ENCODE measurements around the gene SH3BP5L.

Gene SH3BP5L

GRCh38 chr1:248824301-248824700 lies 1.4 kb downstream of the SH3BP5L start:
- no peak overlapping the region for H2BK5ac ChIP-seq (ENCODE audit: low read length)

GRCh38 chr1:248823517-248824001 lies 2.2 kb downstream of the SH3BP5L start:
- Histone ChIP-seq H3K4me2 (ENCODE audit: insufficient read depth, low read length, poor library complexity, severe bottlenecking) (no peak overlapping the region), H3K4me1 (ENCODE audit: control insufficient read depth in 2 of 2, insufficient read depth in 1 of 2, low read depth in 1 of 2, low read length in 2 of 2) (peaks cover 8 to 13% of the 10 kb centered on the region in 2 donors), H2AFZ (ENCODE audit: low read length) (no peak overlapping the region), H2BK5ac (ENCODE audit: low read length) (no peak overlapping the region), H3K4ac (ENCODE audit: low read length) (no peak overlapping the region), H2AK5ac (ENCODE audit: low read depth, low read length) (no peak overlapping the region), H4K91ac (ENCODE audit: low read depth, low read length, poor library complexity) (no peak overlapping the region), H3K23ac (ENCODE audit: low read depth, low read length, poor library complexity) (no peak overlapping the region), H3K9me3 (replicated peaks in 1 of 2; ENCODE audit: control insufficient read depth in 2 of 2, insufficient read depth in 1 of 2, low read depth in 1 of 2, low read length in 2 of 2) (no peaks in the 10 kb centered on the region), H3K27ac (replicated peaks; ENCODE audit: low read length) (no peak overlapping the region), H4K8ac (ENCODE audit: low read depth, low read length) (no peak overlapping the region), H2BK120ac (ENCODE audit: low read depth, low read length) (no peak overlapping the region), H3K18ac (ENCODE audit: low read length) (no peak overlapping the region), H3K9ac (ENCODE audit: low read depth, low read length, poor library complexity) (no peak overlapping the region), H2BK15ac (ENCODE audit: low read length) (no peak overlapping the region), H3K79me1 (ENCODE audit: low read depth, low read length) (peaks cover 18% of the 10 kb centered on the region), H3K4me3 (ENCODE audit: low read length in 2 of 2) (no peak overlapping the region), H2BK12ac (ENCODE audit: low read length) (no peak overlapping the region), H3K14ac (ENCODE audit: low read length) (no peak overlapping the region), H3K36me3 (replicated peaks in 1 of 2; ENCODE audit: control insufficient read depth in 2 of 2, insufficient read depth in 2 of 2, low read length in 2 of 2) (peaks cover 21 to 53% of the 10 kb centered on the region in 2 donors), H3K27me3 (ENCODE audit: control insufficient read depth in 3 of 3, insufficient read depth in 3 of 3, low read depth in 1 of 3, low read length in 3 of 3) (no peaks in the 10 kb centered on the region)
- DNase-seq (ENCODE audit: low spot score): no peak
- WGBS, 2 donors (ENCODE audit: extremely low coverage in 2 of 2, insufficient read length in 2 of 2, insufficient replicate concordance in 1 of 2): no CpG with 5 or more reads among the region's 2 CpGs

More at GRCh38 chr1:248824301-248824700, 1.4 kb downstream of the SH3BP5L start:
- no peak overlapping the region for H3K27ac ChIP-seq (replicated peaks; ENCODE audit: low read length)
- peaks cover 8 to 13% of the 10 kb centered on the region in 2 donors for H3K4me1 ChIP-seq (ENCODE audit: control insufficient read depth in 2 of 2, insufficient read depth in 1 of 2, low read depth in 1 of 2, low read length in 2 of 2)
- no peak overlapping the region for H2BK120ac ChIP-seq (ENCODE audit: low read depth, low read length)
- H3K18ac ChIP-seq (ENCODE audit: low read length): no peak overlapping the region
- H3K4ac ChIP-seq (ENCODE audit: low read length): no peak overlapping the region
- H3K9ac ChIP-seq (ENCODE audit: low read depth, low read length, poor library complexity): no peak overlapping the region
- H3K79me1 ChIP-seq (ENCODE audit: low read depth, low read length): peaks cover 18% of the 10 kb centered on the region
- H4K91ac ChIP-seq (ENCODE audit: low read depth, low read length, poor library complexity): no peak overlapping the region
- H2AFZ ChIP-seq (ENCODE audit: low read length): no peak overlapping the region
- no peaks in the 10 kb centered on the region for H3K27me3 ChIP-seq (ENCODE audit: control insufficient read depth in 3 of 3, insufficient read depth in 3 of 3, low read depth in 1 of 3, low read length in 3 of 3)
- H4K8ac ChIP-seq (ENCODE audit: low read depth, low read length): no peak overlapping the region
- no peak overlapping the region for H3K4me2 ChIP-seq (ENCODE audit: insufficient read depth, low read length, poor library complexity, severe bottlenecking)
- no CpG with 5 or more reads among the region's 1 CpG for WGBS, 2 donors (ENCODE audit: extremely low coverage in 2 of 2, insufficient read length in 2 of 2, insufficient replicate concordance in 1 of 2)
- H3K23ac ChIP-seq (ENCODE audit: low read depth, low read length, poor library complexity): no peak overlapping the region
- H3K4me3 ChIP-seq (ENCODE audit: low read length in 2 of 2): peak overlapping the region in 1 of 2 donors; percentile 71
- H2BK15ac ChIP-seq (ENCODE audit: low read length): no peak overlapping the region
- H3K36me3 ChIP-seq (replicated peaks in 1 of 2; ENCODE audit: control insufficient read depth in 2 of 2, insufficient read depth in 2 of 2, low read length in 2 of 2): peaks cover 21 to 46% of the 10 kb centered on the region in 2 donors
- DNase-seq (ENCODE audit: low spot score): no peak
- H3K9me3 ChIP-seq (replicated peaks in 1 of 2; ENCODE audit: control insufficient read depth in 2 of 2, insufficient read depth in 1 of 2, low read depth in 1 of 2, low read length in 2 of 2): no peaks in the 10 kb centered on the region
- no peak overlapping the region for H2BK12ac ChIP-seq (ENCODE audit: low read length)
- H2AK5ac ChIP-seq (ENCODE audit: low read depth, low read length): no peak overlapping the region
- H3K14ac ChIP-seq (ENCODE audit: low read length): no peak overlapping the region

- Histone ChIP-seq H3K79me1 (ENCODE audit: low read depth, low read length) (peaks cover 18% of the 10 kb centered on the region), H3K27me3 (ENCODE audit: control insufficient read depth in 3 of 3, insufficient read depth in 3 of 3, low read depth in 1 of 3, low read length in 3 of 3) (no peaks in the 10 kb centered on the region), H3K23ac (ENCODE audit: low read depth, low read length, poor library complexity) (no peak overlapping the region), H3K14ac (ENCODE audit: low read length) (no peak overlapping the region), H2AK5ac (ENCODE audit: low read depth, low read length) (no peak overlapping the region), H3K4me1 (ENCODE audit: control insufficient read depth in 2 of 2, insufficient read depth in 1 of 2, low read depth in 1 of 2, low read length in 2 of 2) (peaks cover 8 to 13% of the 10 kb centered on the region in 2 donors), H3K18ac (ENCODE audit: low read length) (no peak overlapping the region), H3K27ac (replicated peaks; ENCODE audit: low read length) (no peak overlapping the region), H3K4ac (ENCODE audit: low read length) (no peak overlapping the region), H3K36me3 (replicated peaks in 1 of 2; ENCODE audit: control insufficient read depth in 2 of 2, insufficient read depth in 2 of 2, low read length in 2 of 2) (peaks cover 21 to 57% of the 10 kb centered on the region in 2 donors), H2BK15ac (ENCODE audit: low read length) (no peak overlapping the region), H4K8ac (ENCODE audit: low read depth, low read length) (no peak overlapping the region), H2BK5ac (ENCODE audit: low read length) (no peak overlapping the region), H2AFZ (ENCODE audit: low read length) (no peak overlapping the region), H3K9ac (ENCODE audit: low read depth, low read length, poor library complexity) (peak overlapping the region; percentile 33), H3K4me3 (ENCODE audit: low read length in 2 of 2) (no peak overlapping the region), H2BK12ac (ENCODE audit: low read length) (no peak overlapping the region), H4K91ac (ENCODE audit: low read depth, low read length, poor library complexity) (no peak overlapping the region), H2BK120ac (ENCODE audit: low read depth, low read length) (no peak overlapping the region), H3K9me3 (replicated peaks in 1 of 2; ENCODE audit: control insufficient read depth in 2 of 2, insufficient read depth in 1 of 2, low read depth in 1 of 2, low read length in 2 of 2) (no peaks in the 10 kb centered on the region), H3K4me2 (ENCODE audit: insufficient read depth, low read length, poor library complexity, severe bottlenecking) (no peak overlapping the region)
- WGBS, 2 donors (ENCODE audit: extremely low coverage in 2 of 2, insufficient read length in 2 of 2, insufficient replicate concordance in 1 of 2): no CpG with 5 or more reads among the region's 15 CpGs
- DNase-seq (ENCODE audit: low spot score): no peak
Observed at GRCh38 chr1:248822148-248823032, 3.3 kb downstream of the SH3BP5L start.

- Histone ChIP-seq H3K27me3 (ENCODE audit: control insufficient read depth in 3 of 3, insufficient read depth in 3 of 3, low read depth in 1 of 3, low read length in 3 of 3) (no peaks in the 10 kb centered on the region), H2BK12ac (ENCODE audit: low read length) (no peak overlapping the region), H2BK120ac (ENCODE audit: low read depth, low read length) (no peak overlapping the region), H3K27ac (replicated peaks; ENCODE audit: low read length) (no peak overlapping the region), H2BK15ac (ENCODE audit: low read length) (no peak overlapping the region), H2BK5ac (ENCODE audit: low read length) (no peak overlapping the region), H3K18ac (ENCODE audit: low read length) (no peak overlapping the region), H3K9me3 (replicated peaks in 1 of 2; ENCODE audit: control insufficient read depth in 2 of 2, insufficient read depth in 1 of 2, low read depth in 1 of 2, low read length in 2 of 2) (no peaks in the 10 kb centered on the region), H4K91ac (ENCODE audit: low read depth, low read length, poor library complexity) (no peak overlapping the region), H3K4me1 (ENCODE audit: control insufficient read depth in 2 of 2, insufficient read depth in 1 of 2, low read depth in 1 of 2, low read length in 2 of 2) (peaks cover 7 to 11% of the 10 kb centered on the region in 2 donors), H3K4me2 (ENCODE audit: insufficient read depth, low read length, poor library complexity, severe bottlenecking) (no peak overlapping the region), H3K14ac (ENCODE audit: low read length) (no peak overlapping the region), H3K79me1 (ENCODE audit: low read depth, low read length) (peaks cover 18% of the 10 kb centered on the region), H2AFZ (ENCODE audit: low read length) (no peak overlapping the region), H4K8ac (ENCODE audit: low read depth, low read length) (no peak overlapping the region), H3K23ac (ENCODE audit: low read depth, low read length, poor library complexity) (no peak overlapping the region), H3K9ac (ENCODE audit: low read depth, low read length, poor library complexity) (no peak overlapping the region), H3K4me3 (ENCODE audit: low read length in 2 of 2) (no peak overlapping the region), H3K36me3 (replicated peaks in 1 of 2; ENCODE audit: control insufficient read depth in 2 of 2, insufficient read depth in 2 of 2, low read length in 2 of 2) (peaks cover 25 to 64% of the 10 kb centered on the region in 2 donors), H2AK5ac (ENCODE audit: low read depth, low read length) (no peak overlapping the region), H3K4ac (ENCODE audit: low read length) (no peak overlapping the region)
- WGBS, 2 donors (ENCODE audit: extremely low coverage in 2 of 2, insufficient read length in 2 of 2, insufficient replicate concordance in 1 of 2): no CpG with 5 or more reads among the region's 7 CpGs
- DNase-seq (ENCODE audit: low spot score): no peak
Observed at GRCh38 chr1:248821641-248822040, 4.1 kb downstream of the SH3BP5L start.

All from neuronal stem cell (in vitro differentiated cells).